ENCODE results near the gene ADCY10.
"Not testable (repeated sequence)": the region's sequence is repeated elsewhere in the genome, so short reads cannot be mapped to it uniquely, and the experiment has no call there.

ADCY10 gene

GRCh38 chr1:167839009-167839408 is 74.9 kb downstream of the ADCY10 start:
- no peak for DNase-seq (ENCODE audit: extremely low read depth, low read depth)
- TF ChIP-seq, protein P1, sequence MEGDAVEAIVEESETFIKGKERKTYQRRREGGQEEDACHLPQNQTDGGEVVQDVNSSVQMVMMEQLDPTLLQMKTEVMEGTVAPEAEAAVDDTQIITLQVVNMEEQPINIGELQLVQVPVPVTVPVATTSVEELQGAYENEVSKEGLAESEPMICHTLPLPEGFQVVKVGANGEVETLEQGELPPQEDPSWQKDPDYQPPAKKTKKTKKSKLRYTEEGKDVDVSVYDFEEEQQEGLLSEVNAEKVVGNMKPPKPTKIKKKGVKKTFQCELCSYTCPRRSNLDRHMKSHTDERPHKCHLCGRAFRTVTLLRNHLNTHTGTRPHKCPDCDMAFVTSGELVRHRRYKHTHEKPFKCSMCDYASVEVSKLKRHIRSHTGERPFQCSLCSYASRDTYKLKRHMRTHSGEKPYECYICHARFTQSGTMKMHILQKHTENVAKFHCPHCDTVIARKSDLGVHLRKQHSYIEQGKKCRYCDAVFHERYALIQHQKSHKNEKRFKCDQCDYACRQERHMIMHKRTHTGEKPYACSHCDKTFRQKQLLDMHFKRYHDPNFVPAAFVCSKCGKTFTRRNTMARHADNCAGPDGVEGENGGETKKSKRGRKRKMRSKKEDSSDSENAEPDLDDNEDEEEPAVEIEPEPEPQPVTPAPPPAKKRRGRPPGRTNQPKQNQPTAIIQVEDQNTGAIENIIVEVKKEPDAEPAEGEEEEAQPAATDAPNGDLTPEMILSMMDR (IDR thresholded peaks at IDR 0.05; ENCODE audit: low read depth, low read length) = no peak

GRCh38 chr1:167837326-167837725 is 76.6 kb downstream of the ADCY10 start:
- DNase-seq (ENCODE audit: extremely low read depth, low read depth) = no peak
- TF ChIP-seq, protein P1 (IDR thresholded peaks at IDR 0.05; ENCODE audit: low read depth, low read length) = no peak

DNA sequence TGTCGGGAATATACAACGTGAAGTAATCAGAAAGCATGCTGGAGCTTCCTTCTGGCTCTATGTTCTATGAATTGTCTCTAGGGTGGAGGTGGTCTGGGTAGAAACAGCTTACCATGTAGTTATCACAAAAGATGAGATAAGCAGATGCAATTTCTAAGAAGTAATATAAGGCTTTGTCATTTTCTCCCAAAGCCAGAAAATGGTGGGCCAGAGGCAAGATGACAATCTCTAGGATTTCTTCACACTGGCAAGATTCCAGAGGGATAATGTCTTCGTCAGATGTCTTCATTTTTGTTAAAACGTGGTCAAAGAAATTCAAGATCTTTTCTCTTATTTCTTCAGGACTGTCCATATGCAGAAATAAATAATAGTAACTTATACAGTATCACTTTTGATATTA is 77.7 kb downstream of the ADCY10 start:
- TF ChIP-seq, protein P1 (IDR thresholded peaks at IDR 0.05; ENCODE audit: low read depth, low read length) = no peak
- DNase-seq (ENCODE audit: extremely low read depth, low read depth) = no peak

DNA sequence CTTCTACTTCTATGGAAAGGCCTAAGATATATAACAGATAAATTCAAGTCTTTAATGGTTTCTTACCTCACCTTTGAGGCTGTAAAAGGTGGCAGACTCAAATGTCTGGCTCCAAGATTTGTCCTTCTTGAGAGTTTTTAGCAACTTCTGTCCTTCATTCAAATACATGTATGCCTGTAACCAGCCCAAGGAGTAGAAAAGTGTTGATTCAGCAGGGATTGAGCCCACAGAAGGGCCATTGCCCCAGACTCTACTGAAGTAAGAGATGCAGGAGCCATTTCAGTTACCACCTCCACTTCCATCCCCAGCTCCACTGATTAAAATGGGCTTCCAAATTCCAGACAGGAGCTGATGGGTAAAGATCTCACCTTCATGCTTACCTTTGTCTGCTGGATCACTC is 80.0 kb downstream of the ADCY10 start:
- TF ChIP-seq, protein P1 (IDR thresholded peaks at IDR 0.05; ENCODE audit: low read depth, low read length) = no peak
- DNase-seq (ENCODE audit: extremely low read depth, low read depth) = no peak

DNA sequence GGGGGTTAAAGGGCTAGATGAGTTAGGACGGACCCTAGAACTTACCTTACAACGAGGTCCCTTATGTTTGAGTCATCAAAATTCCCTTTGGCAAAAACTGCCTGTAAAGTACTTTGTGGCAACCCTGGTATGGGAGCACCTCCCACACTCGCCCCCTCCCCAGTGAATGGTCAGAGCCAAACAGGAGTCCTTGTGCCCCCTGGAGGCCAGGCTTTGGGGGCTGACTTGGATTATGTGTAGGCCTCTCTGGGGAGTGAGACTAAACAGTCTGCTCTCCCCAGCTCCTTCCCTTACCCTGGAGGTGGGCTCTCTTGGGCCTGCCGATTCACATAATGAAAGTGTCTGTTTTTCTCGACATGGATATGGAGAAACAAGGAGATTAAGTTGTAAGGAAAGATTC is 81.2 kb downstream of the ADCY10 start:
- no peak for DNase-seq (ENCODE audit: extremely low read depth, low read depth)
- TF ChIP-seq, protein P1 (IDR thresholded peaks at IDR 0.05; ENCODE audit: low read depth, low read length) = no peak

DNA sequence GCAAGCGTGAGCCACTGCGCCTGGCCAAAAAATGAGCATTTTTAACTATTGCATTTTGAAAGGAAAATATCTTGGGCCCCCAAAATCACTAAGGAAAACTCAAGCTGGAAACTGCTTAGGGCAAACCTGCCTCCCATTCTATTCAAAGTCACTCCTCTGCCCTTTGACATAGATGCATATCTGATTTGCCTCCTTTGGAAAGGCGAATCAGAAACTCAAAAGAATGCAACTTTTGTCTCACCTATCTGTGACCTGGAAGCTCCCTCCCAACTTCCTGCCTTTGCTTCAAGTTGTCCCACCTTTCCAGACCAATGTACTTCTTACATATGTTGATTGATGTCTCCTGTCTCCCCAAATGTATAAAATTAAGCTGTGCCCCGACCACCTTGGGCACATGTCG is 83.3 kb downstream of the ADCY10 start:
- not testable (repeated sequence) for DNase-seq (ENCODE audit: extremely low read depth, low read depth)

DNA sequence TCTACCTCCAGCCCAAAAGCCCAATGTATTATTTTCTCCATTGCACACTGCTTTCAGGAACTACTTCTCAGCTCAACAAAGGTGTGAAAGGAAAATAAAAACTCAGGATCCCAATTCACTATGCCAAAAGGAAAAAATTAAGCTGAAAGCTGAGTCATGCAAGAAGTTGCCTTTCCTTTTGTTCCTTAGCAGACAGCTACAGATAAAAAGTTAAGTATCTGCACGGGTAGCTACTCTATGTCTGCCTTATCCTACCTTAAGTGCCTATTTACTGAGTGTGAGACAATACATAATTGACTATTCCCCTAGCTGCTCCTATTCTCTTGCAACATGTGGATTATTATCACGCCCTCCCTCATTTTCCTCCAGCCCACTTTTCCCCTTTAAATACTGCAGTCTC is 84.1 kb downstream of the ADCY10 start:
- DNase-seq (ENCODE audit: extremely low read depth, low read depth) = no peak

DNA sequence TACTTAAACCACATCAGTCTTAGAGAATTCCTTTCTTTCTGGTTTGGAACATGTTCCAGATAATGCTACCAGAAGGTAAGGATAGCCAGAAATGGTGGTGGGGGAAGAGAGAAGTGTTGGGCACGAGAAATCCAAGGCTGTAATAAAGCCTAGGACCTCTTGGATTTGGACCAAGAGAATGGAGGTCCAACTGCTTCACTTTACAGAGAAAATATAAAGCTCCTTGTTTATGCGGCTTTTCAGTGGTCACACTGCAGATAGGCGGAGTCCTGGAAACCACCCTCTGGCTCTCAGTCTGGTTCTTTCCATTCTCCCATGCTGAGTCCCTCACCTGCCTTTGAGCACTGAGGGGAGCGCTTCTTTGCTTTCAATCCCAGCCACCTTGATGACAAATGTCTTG is 87.8 kb downstream of the ADCY10 start:
- no peak for DNase-seq (ENCODE audit: extremely low read depth, low read depth)
- TF ChIP-seq, protein P1 (IDR thresholded peaks at IDR 0.05; ENCODE audit: low read depth, low read length) = no peak

More for the DNA sequence above, 84.1 kb downstream of the ADCY10 start:
- TF ChIP-seq, protein P1 (IDR thresholded peaks at IDR 0.05; ENCODE audit: low read depth, low read length) = no peak
